ENCODE results near the gene C21orf91. TPM values are rescaled to one million over a fixed set of nuclear protein-coding genes. Genes with fewer than 3 reads are reported as not detected.

C21orf91 gene
- total RNA-seq, 1 experiment from 2014 or later = 49.2 TPM

DNA sequence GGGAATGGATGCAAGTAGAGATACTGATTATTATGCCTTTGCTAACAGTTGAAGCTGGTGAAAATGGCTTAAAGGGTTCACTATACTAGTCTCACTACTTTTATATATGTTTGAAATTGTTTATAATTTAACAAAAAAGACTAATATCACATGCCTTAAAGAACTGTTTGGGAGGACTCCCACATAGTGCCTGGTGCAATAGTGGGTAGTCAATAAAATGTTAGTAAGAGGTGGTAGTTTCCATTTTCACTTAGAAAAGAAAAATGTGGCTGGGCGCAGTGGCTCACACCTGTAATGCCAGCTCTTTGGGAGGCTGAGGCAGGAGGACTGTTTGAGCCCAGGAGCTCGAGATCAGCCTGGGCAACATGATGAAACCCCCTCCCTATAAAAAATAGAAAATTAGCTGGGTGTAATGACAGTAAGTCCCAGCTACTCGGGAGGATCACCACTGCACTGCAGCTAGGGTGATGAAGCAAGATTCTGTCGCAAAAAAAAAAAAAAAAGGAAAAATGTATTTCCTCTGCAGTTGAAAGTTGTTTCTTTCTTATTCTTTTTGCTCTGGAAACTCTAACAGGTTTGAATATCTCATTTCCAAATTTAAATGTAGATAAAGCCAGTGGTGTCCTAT is 24.5 kb downstream of the C21orf91 start:
- H4K91ac ChIP-seq (ENCODE audit: insufficient read length, low read depth, low read length) = no peak overlapping the region
- no peaks in the 10 kb centered on the region for H3K9me3 ChIP-seq (ENCODE audit: control insufficient read depth, low read depth, low read length)
- H3K9ac ChIP-seq (ENCODE audit: extremely low read depth, insufficient read length, low read length) = no peak overlapping the region
- H3K56ac ChIP-seq (ENCODE audit: insufficient read length, low read depth, low read length) = no peak overlapping the region
- H3K27ac ChIP-seq (ENCODE audit: insufficient read length, low read depth, low read length) = no peak overlapping the region
- no peak overlapping the region for H3K4ac ChIP-seq (ENCODE audit: low read depth, low read length)
- no peak overlapping the region for H2BK15ac ChIP-seq (ENCODE audit: low read depth, low read length)
- H2AK5ac ChIP-seq (ENCODE audit: insufficient read length, low read length) = no peak overlapping the region
- no peaks in the 10 kb centered on the region for H3K23me2 ChIP-seq (ENCODE audit: insufficient read length, low read depth, low read length, poor library complexity, severe bottlenecking)
- DNase-seq = no peak
- no peak overlapping the region for H3K4me2 ChIP-seq (ENCODE audit: insufficient read depth, insufficient read length, low read length)
- no peaks in the 10 kb centered on the region for H3K4me1 ChIP-seq (ENCODE audit: insufficient read depth, low read length)
- H4K8ac ChIP-seq (replicated peaks; ENCODE audit: insufficient read length, low read depth, low read length) = no peak overlapping the region
- no peak overlapping the region for H3K18ac ChIP-seq (ENCODE audit: insufficient read length, low read depth, low read length)
- H2BK5ac ChIP-seq (ENCODE audit: insufficient read length, low read length) = no peak overlapping the region
- TF ChIP-seq, protein P1, sequence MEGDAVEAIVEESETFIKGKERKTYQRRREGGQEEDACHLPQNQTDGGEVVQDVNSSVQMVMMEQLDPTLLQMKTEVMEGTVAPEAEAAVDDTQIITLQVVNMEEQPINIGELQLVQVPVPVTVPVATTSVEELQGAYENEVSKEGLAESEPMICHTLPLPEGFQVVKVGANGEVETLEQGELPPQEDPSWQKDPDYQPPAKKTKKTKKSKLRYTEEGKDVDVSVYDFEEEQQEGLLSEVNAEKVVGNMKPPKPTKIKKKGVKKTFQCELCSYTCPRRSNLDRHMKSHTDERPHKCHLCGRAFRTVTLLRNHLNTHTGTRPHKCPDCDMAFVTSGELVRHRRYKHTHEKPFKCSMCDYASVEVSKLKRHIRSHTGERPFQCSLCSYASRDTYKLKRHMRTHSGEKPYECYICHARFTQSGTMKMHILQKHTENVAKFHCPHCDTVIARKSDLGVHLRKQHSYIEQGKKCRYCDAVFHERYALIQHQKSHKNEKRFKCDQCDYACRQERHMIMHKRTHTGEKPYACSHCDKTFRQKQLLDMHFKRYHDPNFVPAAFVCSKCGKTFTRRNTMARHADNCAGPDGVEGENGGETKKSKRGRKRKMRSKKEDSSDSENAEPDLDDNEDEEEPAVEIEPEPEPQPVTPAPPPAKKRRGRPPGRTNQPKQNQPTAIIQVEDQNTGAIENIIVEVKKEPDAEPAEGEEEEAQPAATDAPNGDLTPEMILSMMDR (conservative IDR thresholded peaks at IDR 0.05) = no peak
- no peak overlapping the region for H3K23ac ChIP-seq (ENCODE audit: insufficient read length, low read depth, low read length)
- Mint-ChIP-seq H3K4me1 (peaks cover 0 to 4% of the 10 kb centered on the region in 2 experiments; a peak in 3 of 4 replicates), H3K4me3 (no peak overlapping the region), H3K27me3 (ENCODE audit: low read depth) (no peaks in the 10 kb centered on the region), H3K9me3 (no peaks in the 10 kb centered on the region), H3K27ac (no peak overlapping the region), H3K36me3 (ENCODE audit: insufficient read depth in 1 of 3, low read depth in 3 of 3) (peaks cover 3 to 49% (median 34%) of the 10 kb centered on the region in 3 experiments; a peak in 6 of 7 replicates)
- H3K27me3 ChIP-seq (ENCODE audit: insufficient read depth, low read length) = no peaks in the 10 kb centered on the region
- H4K5ac ChIP-seq (ENCODE audit: insufficient read length, low read depth, low read length) = no peak overlapping the region
- no peak overlapping the region for H3K14ac ChIP-seq (ENCODE audit: insufficient read depth, low read length)
- no peaks in the 10 kb centered on the region for H4K20me1 ChIP-seq (ENCODE audit: control insufficient read depth, insufficient read depth, insufficient read length)
- H2BK20ac ChIP-seq (ENCODE audit: low read depth, low read length, poor library complexity, severe bottlenecking) = no peak overlapping the region
- H3K79me2 ChIP-seq (ENCODE audit: insufficient read depth, low read length) = no peaks in the 10 kb centered on the region
- WGBS (ENCODE audit: extremely low coverage, insufficient read length, low lambda C conversion rate) = no CpG with 5 or more reads among the region's 4 CpGs
- H3K79me1 ChIP-seq (ENCODE audit: insufficient read depth, low read depth, low read length, poor library complexity, severe bottlenecking) = no peaks in the 10 kb centered on the region
- H2AFZ ChIP-seq (ENCODE audit: low read length) = no peak overlapping the region
- no peak overlapping the region for H2BK12ac ChIP-seq (ENCODE audit: insufficient read length, low read depth, low read length)
- no peak overlapping the region for H2BK120ac ChIP-seq (ENCODE audit: low read depth, low read length, poor library complexity, severe bottlenecking)
- H3T11ph ChIP-seq (ENCODE audit: low read length) = no peak overlapping the region

Data from H9 (cell line).